GM12892 (cell line): ENCODE data around the gene ADD1.
"Not testable (repeated sequence)": the region's sequence is repeated elsewhere in the genome, so short reads cannot be mapped to it uniquely, and the experiment has no call there.

ENCODE experiments used
- DNase-seq: peaks from one replicate; pipeline ENCODE4 v3.0.0; 2011; ENCODE audit not compliant: insufficient read length
- FAIRE-seq: peaks from 2 replicates; lab custom pipeline; 2011; peaks lifted over from hg19 to GRCh38; lab: Jason Lieb, UNC
- POLR2A ChIP-seq: IDR thresholded peaks from 2 replicates; pipeline ENCODE4 v1.6.1; 2011; ENCODE audit warnings: low read depth, low read length, control low read depth
- POLR2AphosphoS5 ChIP-seq: IDR thresholded peaks from 2 replicates; pipeline ENCODE4 v1.6.1; 2011; ENCODE audit warnings: low read depth, low read length, control low read depth
- TAF1 ChIP-seq: IDR thresholded peaks from 2 replicates; pipeline ENCODE4 v1.6.1; 2011; ENCODE audit warnings: low read depth, mild to moderate bottlenecking, control low read depth, low read length, borderline replicate concordance

The ADD1 gene

GRCh38 chr4:2910409-2910808, 66.8 kb downstream of the ADD1 start:
- DNase-seq (no peak), FAIRE-seq (no peak)
- TF ChIP-seq TAF1 (no peak), POLR2A (no peak), POLR2AphosphoS5 (no peak)

GRCh38 chr4:2911868-2912267, 68.2 kb downstream of the ADD1 start:
- no peak for FAIRE-seq
- no peak for DNase-seq
- no peak for TF ChIP-seq TAF1
- no peak for TF ChIP-seq POLR2A
- no peak for TF ChIP-seq POLR2AphosphoS5

- FAIRE-seq = no peak
- TF ChIP-seq TAF1 (no peak), POLR2AphosphoS5 (no peak), POLR2A (no peak)
- DNase-seq = no peak
Measured at GRCh38 chr4:2913168-2913567, 69.5 kb downstream of the ADD1 start.

- TF ChIP-seq POLR2A = no peak
- no peak for TF ChIP-seq POLR2AphosphoS5
- no peak for TF ChIP-seq TAF1
- DNase-seq = no peak
- FAIRE-seq = no peak
Measured at GRCh38 chr4:2914256-2915126, 70.8 kb downstream of the ADD1 start.

- no peak for FAIRE-seq
- DNase-seq = no peak
- no peak for TF ChIP-seq POLR2AphosphoS5
- TF ChIP-seq TAF1 = no peak
- no peak for TF ChIP-seq POLR2A
Measured at GRCh38 chr4:2915789-2916188, 72.1 kb downstream of the ADD1 start.

- not testable (repeated sequence) for DNase-seq, FAIRE-seq
Measured at GRCh38 chr4:2916696-2917095, 73.1 kb downstream of the ADD1 start.

GRCh38 chr4:2918300-2918699, 74.7 kb downstream of the ADD1 start:
- not testable (repeated sequence) for FAIRE-seq, DNase-seq

- FAIRE-seq, DNase-seq: not testable (repeated sequence)
Measured at GRCh38 chr4:2918714-2919113, 75.1 kb downstream of the ADD1 start.

GRCh38 chr4:2922453-2923101, 78.9 kb downstream of the ADD1 start:
- DNase-seq, FAIRE-seq: not testable (repeated sequence)

- no peak for TF ChIP-seq POLR2AphosphoS5
- no peak for TF ChIP-seq POLR2A
- no peak for TF ChIP-seq TAF1
- DNase-seq (no peak), FAIRE-seq (no peak)
Measured at GRCh38 chr4:2923141-2923551, 79.5 kb downstream of the ADD1 start.

- no peak for DNase-seq
- no peak for TF ChIP-seq TAF1
- TF ChIP-seq POLR2A = no peak
- no peak for TF ChIP-seq POLR2AphosphoS5
- FAIRE-seq = no peak
Measured at GRCh38 chr4:2923668-2924173, 80.1 kb downstream of the ADD1 start.

- TF ChIP-seq POLR2AphosphoS5 = no peak
- TF ChIP-seq POLR2A = no peak
- no peak for TF ChIP-seq TAF1
- no peak for FAIRE-seq
- DNase-seq = no peak
Measured at GRCh38 chr4:2924286-2924685, 80.6 kb downstream of the ADD1 start.
